Small intestine (tissue), 7 donors: ENCODE measurements around the gene GALE. TPM values are rescaled to one million over a fixed set of nuclear protein-coding genes. Genes with fewer than 3 reads are reported as not detected.

Source experiments
- DNase-seq, 2 donors: peaks; one replicate each; pipeline versions ENCODE4 v3.0.0 to v3.0.0-alpha.2; 2013
- FAIRE-seq: peaks from 2 replicates; lab custom pipeline; 2012; peaks lifted over from hg19 to GRCh38; lab: Jason Lieb, UNC
- H3K27ac ChIP-seq, 3 donors: one replicate each; pipeline ENCODE4 v1.5.1; 2013; ENCODE audit warnings: low read length in 2 of 3, mild to moderate bottlenecking in 2 of 3, control low read depth in 1 of 3, inconsistent platforms in 1 of 3, low read depth in 1 of 3, moderate library complexity in 1 of 3
- H3K27me3 ChIP-seq, 3 donors: one replicate each; pipeline ENCODE4 v1.6.1; 2013; ENCODE audit warnings: low read length in 3 of 3, inconsistent platforms in 1 of 3; ENCODE audit not compliant: control insufficient read depth in 3 of 3, insufficient read depth in 3 of 3
- H3K36me3 ChIP-seq, 3 donors: one replicate each; pipeline ENCODE4 v1.6.1; 2013; ENCODE audit warnings: low read length in 3 of 3, inconsistent platforms in 1 of 3, low read depth in 1 of 3, mild to moderate bottlenecking in 1 of 3, moderate library complexity in 1 of 3; ENCODE audit not compliant: control insufficient read depth in 3 of 3, insufficient read depth in 2 of 3
- H3K4me1 ChIP-seq, 3 donors: one replicate each; pipeline ENCODE4 v1.6.1; 2013; ENCODE audit warnings: low read length in 2 of 3, inconsistent platforms in 1 of 3, low read depth in 1 of 3, mild to moderate bottlenecking in 1 of 3, moderate library complexity in 1 of 3; ENCODE audit not compliant: control insufficient read depth in 3 of 3, insufficient read depth in 2 of 3
- H3K4me3 ChIP-seq, 3 donors: one replicate each; pipeline ENCODE4 v1.5.1; 2013; ENCODE audit warnings: low read length in 3 of 3, control low read depth in 1 of 3, inconsistent platforms in 1 of 3, low read depth in 1 of 3, mild to moderate bottlenecking in 1 of 3, moderate library complexity in 1 of 3
- H3K9me3 ChIP-seq, 2 donors: one replicate each; pipeline ENCODE4 v1.6.1; 2013; ENCODE audit warnings: low read depth in 1 of 2, low read length in 1 of 2; ENCODE audit not compliant: control insufficient read depth in 2 of 2, insufficient read depth in 1 of 2
- WGBS, 3 donors: extraction: QIAGEN DNeasy Blood & Tissue Kit; methylation state at CpG; one replicate each; pipeline ENCODE4 v1.1.7; 2013; 5-methylcytosine and 5-hydroxymethylcytosine counted together
- polyA plus RNA-seq, 4 donors: library from polyadenylated mRNA; stranded (reverse) in 3 of 4; unstranded in 1 of 4; fragments of 200-250 nt in 3 of 4; fragments of 120-200 nt in 1 of 4; gene quantifications; one replicate each; pipeline versions ENCODE4 v1.2.1 to v1.2.3, GENCODE V29; 2013
- donor health status: healthy with polysubstance abuse.
- donor health status: control.
- donor health status: control.
- donor health status: Bipolar disorder and iron deficiency.
- donor health status: healthy.

Gene GALE
- polyA plus RNA-seq, 4 donors, result 76.6 to 289 (median 198) TPM

- H3K4me3 ChIP-seq, result no peak overlapping the region
- FAIRE-seq (no peak), DNase-seq (no peak)
- H3K36me3 ChIP-seq, result peaks cover 16 to 35% (median 20%) of the 10 kb centered on the region in 3 donors
- no peaks in the 10 kb centered on the region for H3K27me3 ChIP-seq
- 69 to 76% (median 75%) methylated on average over 3 of the region's 3 CpGs for WGBS, 3 donors
- peaks cover 0 to 13% (median 4%) of the 10 kb centered on the region in 3 donors for H3K4me1 ChIP-seq
- H3K9me3 ChIP-seq, result no peaks in the 10 kb centered on the region
- H3K27ac ChIP-seq, result no peak overlapping the region
These were observed 52.5 kb downstream of the GALE start for GRCh38 chr1:23748016-23748415.

Other genes starting within 250 kb of the GALE start
- gene ID3, start 241.3 kb downstream of the GALE start, polyA plus RNA-seq, result 100 to 1,000 TPM in 3 of 4 donors, 10 to 100 TPM in 1; 78.1 to 157 (median 125) TPM
- gene RPL11, start 108.9 kb downstream of the GALE start, polyA plus RNA-seq, result 1,000 to 10,000 TPM; 1,603 to 3,255 (median 2,883) TPM
- 10 to 100 TPM in 3 of 4 donors, 1 to 10 TPM in 1; 8.4 to 25.2 (median 11.7) TPM for gene ELOA, start 57.3 kb downstream of the GALE start, polyA plus RNA-seq
- gene PITHD1, start 22.3 kb downstream of the GALE start, polyA plus RNA-seq, result 10 to 100 TPM; 32.4 to 60.1 (median 48.4) TPM
- gene LYPLA2, start 9.6 kb downstream of the GALE start, polyA plus RNA-seq, result 100 to 1,000 TPM in 2 of 4 donors, 10 to 100 TPM in 2; 82.9 to 137 (median 99.1) TPM
- 100 to 1,000 TPM in 1 of 4 donors, 10 to 100 TPM in 3; 52.2 to 105 (median 85.8) TPM for gene HMGCL, start 24.7 kb upstream of the GALE start, polyA plus RNA-seq
- 10 to 100 TPM; 44.9 to 81.8 (median 51.3) TPM for gene FUCA1, start 67.5 kb upstream of the GALE start, polyA plus RNA-seq
- gene CNR2, start 112.6 kb upstream of the GALE start, polyA plus RNA-seq, result under 1 TPM in 2 of 4 donors, not detected in 2; 0.10 to 0.15 TPM
- 100 to 1,000 TPM; 114 to 181 (median 126) TPM for gene PNRC2, start 159.1 kb upstream of the GALE start, polyA plus RNA-seq
- 100 to 1,000 TPM in 1 of 4 donors, 10 to 100 TPM in 3; 35.9 to 166 (median 56.3) TPM for gene SRSF10, start 179.6 kb upstream of the GALE start, polyA plus RNA-seq